Measurements from ENCODE around the gene PLCB1.

GRCh38 chr20:8292793-8293192, 160.7 kb downstream of the PLCB1 start:
- TF ChIP-seq CTCF (IDR thresholded peaks at IDR 0.05; ENCODE audit: poor library complexity) (no peak), EZH2 (IDR thresholded peaks at IDR 0.05; ENCODE audit: borderline replicate concordance) (no peak)

Measured in hepatocyte (in vitro differentiated cells).